Right lobe of liver (tissue), 6 donors: ENCODE measurements around the gene ADGRL2. TPM values are rescaled to one million over a fixed set of nuclear protein-coding genes. Genes with fewer than 3 reads are reported as not detected.

Experiments
- ATAC-seq, 4 donors: fragments of 200-7000 bp; cut with Tn5 transposase; one replicate each; pipeline ENCODE4 v1.9.1; 2020; ENCODE audit warnings: mild to moderate bottlenecking in 4 of 4, moderate library complexity in 4 of 4
- DNase-seq, 3 donors: peaks; one replicate each; pipeline ENCODE4 v3.0.0-alpha.2; 2020
- H3K27ac ChIP-seq, 3 donors: fragments of 200-600 bp; one replicate each; pipeline ENCODE4 v1.8.0; 2022
- H3K27me3 ChIP-seq, 2 donors: fragments of 200-600 bp; one replicate each; pipeline ENCODE4 v1.8.0; 2022
- H3K36me3 ChIP-seq, 4 donors: fragments of 200-600 bp; sonication (generic) in 1 of 4; one replicate each; pipeline versions ENCODE4 v1.5.1 to v1.8.0; 2017 to 2022; ENCODE audit warnings: control low read depth in 1 of 4
- H3K4me1 ChIP-seq, 4 donors: fragments of 200-600 bp; sonication (generic) in 1 of 4; one replicate each; pipeline versions ENCODE4 v1.5.1 to v1.8.0; 2017 to 2022; ENCODE audit warnings: control low read depth in 1 of 4
- H3K4me3 ChIP-seq, 3 donors: fragments of 200-600 bp; one replicate each; pipeline ENCODE4 v1.8.0; 2022
- H3K9me3 ChIP-seq, 4 donors: fragments of 200-600 bp; sonication (generic) in 1 of 4; one replicate each; pipeline versions ENCODE4 v1.5.1 to v1.8.0; 2017 to 2022; ENCODE audit warnings: control low read depth in 1 of 4
- POLR2A ChIP-seq: fragments of 450-650 bp; IDR thresholded peaks from one replicate; pipeline ENCODE4 v1.6.1; 2017; ENCODE audit warnings: antibody characterized with exemption, mild to moderate bottlenecking
- WGBS: methylation state at CpG from one replicate; pipeline ENCODE4 v1.1.6; 2018; ENCODE audit warnings: low coverage, low lambda C conversion rate; ENCODE audit not compliant: insufficient coverage; ENCODE audit errors: missing lambda C conversion rate; 5-methylcytosine and 5-hydroxymethylcytosine counted together
- intact Hi-C, 2 donors: fragments of 100-400 bp; cut with DNase I; formaldehyde crosslinking; loops; one replicate each; pipeline versions ENCODE4 v1.11.2 to v1.14.1; 2022
- total RNA-seq, 6 experiments: library from RNA; depleted of rRNA in 2 of 6; stranded (reverse); fragments of >200 nt in 2 of 6; fragmentation: NEBNext Ultra II Directional in 3 of 6; extraction: Animal tissue kit (Norgen Biotek cat#: 25700) in 3 of 6; gene quantifications; one replicate each; pipeline versions ENCODE4 v1.1.0 to v1.2.4, GENCODE V29; 2016 to 2023
- TF ChIP-seq, protein P1 (sequence below), 4 donors: fragments of 200-600 bp in 3 of 4; fragments of 450-650 bp in 1 of 4; IDR thresholded peaks; one replicate each; pipeline versions ENCODE4 v1.5.1 to v1.8.0; 2016 to 2022; ENCODE audit warnings: antibody characterized with exemption in 4 of 4, mild to moderate bottlenecking in 2 of 4
- donor health status: DM: no; HTN: yes; CAD: no.
- donor health status: DM: no; HTN: no; CAD: no.
- donor health status: DM: no; HTN: no; CAD: no.
- donor health status: DM: no; HTN: yes; CAD: no.
- donor health status: DM: no; HTN: yes; CAD: no.

The ADGRL2 gene
- total RNA-seq, 6 experiments from 2014 or later = 38.0 to 72.3 (median 51.2) TPM

GRCh38 chr1:81950591-81951244 is 150.0 kb downstream of the ADGRL2 start:
- peaks cover 0 to 10% (median 3%) of the 10 kb centered on the region in 4 donors for H3K36me3 ChIP-seq
- 85% methylated on average over 3 of the region's 3 CpGs for WGBS
- no peak overlapping the region for H3K4me3 ChIP-seq
- no peaks in the 10 kb centered on the region for H3K9me3 ChIP-seq
- no peak overlapping the region for H3K27ac ChIP-seq
- TF ChIP-seq, protein P1, sequence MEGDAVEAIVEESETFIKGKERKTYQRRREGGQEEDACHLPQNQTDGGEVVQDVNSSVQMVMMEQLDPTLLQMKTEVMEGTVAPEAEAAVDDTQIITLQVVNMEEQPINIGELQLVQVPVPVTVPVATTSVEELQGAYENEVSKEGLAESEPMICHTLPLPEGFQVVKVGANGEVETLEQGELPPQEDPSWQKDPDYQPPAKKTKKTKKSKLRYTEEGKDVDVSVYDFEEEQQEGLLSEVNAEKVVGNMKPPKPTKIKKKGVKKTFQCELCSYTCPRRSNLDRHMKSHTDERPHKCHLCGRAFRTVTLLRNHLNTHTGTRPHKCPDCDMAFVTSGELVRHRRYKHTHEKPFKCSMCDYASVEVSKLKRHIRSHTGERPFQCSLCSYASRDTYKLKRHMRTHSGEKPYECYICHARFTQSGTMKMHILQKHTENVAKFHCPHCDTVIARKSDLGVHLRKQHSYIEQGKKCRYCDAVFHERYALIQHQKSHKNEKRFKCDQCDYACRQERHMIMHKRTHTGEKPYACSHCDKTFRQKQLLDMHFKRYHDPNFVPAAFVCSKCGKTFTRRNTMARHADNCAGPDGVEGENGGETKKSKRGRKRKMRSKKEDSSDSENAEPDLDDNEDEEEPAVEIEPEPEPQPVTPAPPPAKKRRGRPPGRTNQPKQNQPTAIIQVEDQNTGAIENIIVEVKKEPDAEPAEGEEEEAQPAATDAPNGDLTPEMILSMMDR (IDR thresholded peaks at IDR 0.05) = no peak
- no peak for TF ChIP-seq POLR2A
- H3K27me3 ChIP-seq = no peaks in the 10 kb centered on the region
- H3K4me1 ChIP-seq = no peaks in the 10 kb centered on the region
- no peak for ATAC-seq
- DNase-seq = no peak
- intact Hi-C loops = no loop called here

GRCh38 chr1:81954534-81955020 is 153.8 kb downstream of the ADGRL2 start:
- no peak overlapping the region for H3K27ac ChIP-seq
- ATAC-seq (no peak), DNase-seq (no peak)
- H3K27me3 ChIP-seq = no peaks in the 10 kb centered on the region
- H3K36me3 ChIP-seq = peaks cover 0 to 11% (median 5%) of the 10 kb centered on the region in 4 donors
- H3K4me3 ChIP-seq = no peak overlapping the region
- WGBS = 90% methylated on average over 8 of the region's 8 CpGs
- TF ChIP-seq, protein P1 (IDR thresholded peaks at IDR 0.05) = no peak
- TF ChIP-seq POLR2A = no peak
- H3K4me1 ChIP-seq = no peaks in the 10 kb centered on the region
- intact Hi-C loops = no loop called here
- H3K9me3 ChIP-seq = no peaks in the 10 kb centered on the region

- H3K27me3 ChIP-seq = no peaks in the 10 kb centered on the region
- WGBS = 86% methylated on average over 3 of the region's 3 CpGs
- no peaks in the 10 kb centered on the region for H3K9me3 ChIP-seq
- no peak overlapping the region for H3K4me3 ChIP-seq
- ATAC-seq (no peak), DNase-seq (no peak)
- intact Hi-C loops = no loop called here
- H3K36me3 ChIP-seq = peaks cover 0 to 22% (median 5%) of the 10 kb centered on the region in 4 donors
- H3K4me1 ChIP-seq = peaks cover 0 to 11% (median 0%) of the 10 kb centered on the region in 4 donors
- no peak overlapping the region for H3K27ac ChIP-seq
- TF ChIP-seq POLR2A = no peak
- TF ChIP-seq, protein P1 (IDR thresholded peaks at IDR 0.05) = no peak
These were observed 167.2 kb downstream of the ADGRL2 start for GRCh38 chr1:81967951-81968350.

GRCh38 chr1:81970416-81970815 is 169.7 kb downstream of the ADGRL2 start:
- intact Hi-C loops = no loop called here
- DNase-seq = no peak
- ATAC-seq = no peak
- Histone ChIP-seq H3K9me3 (no peaks in the 10 kb centered on the region), H3K27ac (no peak overlapping the region), H3K36me3 (peaks cover 0 to 22% (median 5%) of the 10 kb centered on the region in 4 donors), H3K27me3 (no peaks in the 10 kb centered on the region), H3K4me1 (peaks cover 0 to 30% (median 2%) of the 10 kb centered on the region in 4 donors), H3K4me3 (no peak overlapping the region)
- WGBS = 73% methylated on average over 3 of the region's 3 CpGs
- TF ChIP-seq POLR2A = no peak

- no peak overlapping the region for H3K4me3 ChIP-seq
- TF ChIP-seq POLR2A = no peak
- TF ChIP-seq, protein P1 (IDR thresholded peaks at IDR 0.05) = no peak
- H3K4me1 ChIP-seq = peaks cover 0 to 35% (median 2%) of the 10 kb centered on the region in 4 donors
- WGBS = 32% methylated on average over 4 of the region's 4 CpGs
- DNase-seq (no peak), ATAC-seq (peak; percentile 87 to 97 (median 94))
- H3K27me3 ChIP-seq = no peaks in the 10 kb centered on the region
- intact Hi-C loops = no loop called here
- peaks cover 0 to 4% (median 0%) of the 10 kb centered on the region in 4 donors for H3K36me3 ChIP-seq
- no peaks in the 10 kb centered on the region for H3K9me3 ChIP-seq
- H3K27ac ChIP-seq = peak overlapping the region in 1 of 3 donors; percentile 72
These were observed 173.6 kb downstream of the ADGRL2 start for GRCh38 chr1:81974222-81974841.
